Neural progenitor cell (in vitro differentiated cells): ENCODE data around the gene LGALSL. TPM values are rescaled to one million over a fixed set of nuclear protein-coding genes. Genes with fewer than 3 reads are reported as not detected.

Experiments used
- DNase-seq: peaks from one replicate; pipeline ENCODE4 v3.0.0-alpha.2; 2016; ENCODE audit warnings: low spot score
- H2AFZ ChIP-seq: fragments of 200-600 bp; sonication (generic); replicated peaks from 2 replicates; pipeline ENCODE4 v1.6.1; 2016; ENCODE audit warnings: antibody characterized with exemption
- H3F3A ChIP-seq: fragments of 200-600 bp; sonication (generic); 2 replicates; pipeline ENCODE4 v1.6.1; 2016; ENCODE audit warnings: antibody characterized with exemption, low read depth
- H3K27ac ChIP-seq: fragments of 200-600 bp; sonication (generic); 2 replicates; pipeline ENCODE4 v1.5.1; 2016; ENCODE audit warnings: mild to moderate bottlenecking
- H3K27me3 ChIP-seq: fragments of 200-600 bp; sonication (generic); 2 replicates; pipeline ENCODE4 v1.6.1; 2016; ENCODE audit warnings: mild to moderate bottlenecking, moderate library complexity
- H3K36me3 ChIP-seq: fragments of 200-600 bp; sonication (generic); 2 replicates; pipeline ENCODE4 v1.5.1; 2016
- H3K4me1 ChIP-seq: fragments of 200-600 bp; sonication (generic); 2 replicates; pipeline ENCODE4 v1.6.1; 2016; ENCODE audit warnings: mixed run types
- H3K4me2 ChIP-seq: fragments of 200-600 bp; sonication (generic); 2 replicates; pipeline ENCODE4 v1.6.1; 2016
- H3K4me3 ChIP-seq: fragments of 200-600 bp; sonication (generic); 2 replicates; pipeline ENCODE4 v1.5.1; 2016
- H3K79me2 ChIP-seq: fragments of 200-600 bp; sonication (generic); 2 replicates; pipeline ENCODE4 v1.6.1; 2016; ENCODE audit warnings: low read depth
- H3K9ac ChIP-seq: fragments of 200-600 bp; sonication (generic); 2 replicates; pipeline ENCODE4 v1.6.1; 2016
- H3K9me3 ChIP-seq: fragments of 200-600 bp; sonication (generic); 2 replicates; pipeline ENCODE4 v1.5.1; 2016; ENCODE audit warnings: low read depth
- H4K20me1 ChIP-seq: fragments of 200-600 bp; sonication (generic); 2 replicates; pipeline ENCODE4 v1.6.1; 2016; ENCODE audit warnings: low read depth
- H3K27ac Mint-ChIP-seq: 3 replicates; pipeline ENCODE4 v1.8.0; 2021; ENCODE audit warnings: mixed read lengths
- H3K27me3 Mint-ChIP-seq: 2 replicates; pipeline ENCODE4 v1.8.0; 2022; ENCODE audit warnings: low read depth, mild to moderate bottlenecking, inconsistent platforms, moderate library complexity, mixed read lengths; ENCODE audit not compliant: insufficient read depth
- H3K36me3 Mint-ChIP-seq: 3 replicates; pipeline ENCODE4 v1.8.0; 2021; ENCODE audit warnings: mixed read lengths
- H3K4me1 Mint-ChIP-seq: 3 replicates; pipeline ENCODE4 v1.8.0; 2021; ENCODE audit warnings: mixed read lengths
- H3K4me3 Mint-ChIP-seq: 3 replicates; pipeline ENCODE4 v1.8.0; 2021; ENCODE audit warnings: mild to moderate bottlenecking, moderate library complexity, mixed read lengths
- H3K9me3 Mint-ChIP-seq: 3 replicates; pipeline ENCODE4 v1.8.0; 2020; ENCODE audit warnings: mixed read lengths
- EZH2 ChIP-seq: fragments of 200-600 bp; sonication (generic); IDR thresholded peaks from 2 replicates; pipeline ENCODE4 v1.6.1; 2017; ENCODE audit warnings: antibody characterized with exemption, mild to moderate bottlenecking, moderate library complexity
- EZH2phosphoT487 ChIP-seq: fragments of 200-600 bp; sonication (generic); IDR thresholded peaks from 2 replicates; pipeline ENCODE4 v1.6.1; 2017; ENCODE audit warnings: antibody characterized with exemption
- total RNA-seq: library from RNA; depleted of rRNA; stranded (reverse); fragments of >200 nt; gene quantifications from 2 replicates; pipeline ENCODE4 v1.2.3, GENCODE V29; 2015; ENCODE audit warnings: low replicate concordance
- TF ChIP-seq, protein P1 (sequence below): fragments of 200-600 bp; sonication (generic); IDR thresholded peaks from 2 replicates; pipeline ENCODE4 v1.5.1; 2017; ENCODE audit warnings: antibody characterized with exemption, mild to moderate bottlenecking

LGALSL gene
- total RNA-seq, 1 donor from 2014 or later, result 31.1 TPM

DNA sequence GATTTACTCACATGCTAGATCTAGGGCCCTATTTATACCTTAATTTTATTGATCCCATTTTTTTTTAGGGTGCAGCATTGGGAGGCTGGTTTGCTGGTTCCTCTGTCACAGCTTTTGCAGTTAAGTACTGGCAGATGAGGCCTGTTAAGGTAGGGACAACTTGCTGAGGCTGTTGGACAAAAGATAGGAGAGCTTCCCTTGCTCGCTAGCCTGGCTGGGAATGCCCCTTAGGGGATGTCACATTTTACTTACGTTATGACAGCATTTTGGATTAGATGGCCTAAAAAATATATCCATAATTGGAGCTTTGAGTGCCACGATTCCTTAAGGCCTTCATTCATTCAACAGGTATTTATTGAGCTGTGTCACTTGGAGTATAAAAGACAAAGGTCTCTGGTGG, 8.2 kb downstream of the LGALSL start:
- no peak for DNase-seq
- Histone ChIP-seq H3K4me1 (peaks cover 17% of the 10 kb centered on the region), H3K27me3 (no peaks in the 10 kb centered on the region), H3K36me3 (peaks cover 9% of the 10 kb centered on the region), H4K20me1 (no peaks in the 10 kb centered on the region), H3K4me2 (no peak overlapping the region), H2AFZ (no peak overlapping the region), H3K27ac (no peak overlapping the region), H3K9me3 (no peaks in the 10 kb centered on the region), H3F3A (no peaks in the 10 kb centered on the region), H3K79me2 (no peaks in the 10 kb centered on the region), H3K9ac (no peak overlapping the region), H3K4me3 (no peak overlapping the region)
- Mint-ChIP-seq H3K27ac (no peak overlapping the region), H3K4me1 (peaks cover 4% of the 10 kb centered on the region), H3K4me3 (no peak overlapping the region), H3K36me3 (peaks cover 15% of the 10 kb centered on the region), H3K27me3 (no peaks in the 10 kb centered on the region), H3K9me3 (no peaks in the 10 kb centered on the region)
- TF ChIP-seq EZH2phosphoT487 (no peak), EZH2 (no peak)
- TF ChIP-seq, protein P1, sequence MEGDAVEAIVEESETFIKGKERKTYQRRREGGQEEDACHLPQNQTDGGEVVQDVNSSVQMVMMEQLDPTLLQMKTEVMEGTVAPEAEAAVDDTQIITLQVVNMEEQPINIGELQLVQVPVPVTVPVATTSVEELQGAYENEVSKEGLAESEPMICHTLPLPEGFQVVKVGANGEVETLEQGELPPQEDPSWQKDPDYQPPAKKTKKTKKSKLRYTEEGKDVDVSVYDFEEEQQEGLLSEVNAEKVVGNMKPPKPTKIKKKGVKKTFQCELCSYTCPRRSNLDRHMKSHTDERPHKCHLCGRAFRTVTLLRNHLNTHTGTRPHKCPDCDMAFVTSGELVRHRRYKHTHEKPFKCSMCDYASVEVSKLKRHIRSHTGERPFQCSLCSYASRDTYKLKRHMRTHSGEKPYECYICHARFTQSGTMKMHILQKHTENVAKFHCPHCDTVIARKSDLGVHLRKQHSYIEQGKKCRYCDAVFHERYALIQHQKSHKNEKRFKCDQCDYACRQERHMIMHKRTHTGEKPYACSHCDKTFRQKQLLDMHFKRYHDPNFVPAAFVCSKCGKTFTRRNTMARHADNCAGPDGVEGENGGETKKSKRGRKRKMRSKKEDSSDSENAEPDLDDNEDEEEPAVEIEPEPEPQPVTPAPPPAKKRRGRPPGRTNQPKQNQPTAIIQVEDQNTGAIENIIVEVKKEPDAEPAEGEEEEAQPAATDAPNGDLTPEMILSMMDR, result no peak

GRCh38 chr2:64462940-64463700, 9.2 kb downstream of the LGALSL start:
- H3K4me3 Mint-ChIP-seq, result no peak overlapping the region
- no peaks in the 10 kb centered on the region for H3K9me3 Mint-ChIP-seq
- peaks cover 6% of the 10 kb centered on the region for H3K4me1 Mint-ChIP-seq
- no peak for TF ChIP-seq EZH2
- TF ChIP-seq, protein P1, result no peak
- TF ChIP-seq EZH2phosphoT487, result no peak
- no peaks in the 10 kb centered on the region for H3K27me3 Mint-ChIP-seq
- DNase-seq, result no peak
- Histone ChIP-seq H3K36me3 (peaks cover 9% of the 10 kb centered on the region), H3K4me2 (no peak overlapping the region), H3F3A (no peaks in the 10 kb centered on the region), H3K9ac (no peak overlapping the region), H3K4me3 (no peak overlapping the region), H3K27me3 (no peaks in the 10 kb centered on the region), H4K20me1 (no peaks in the 10 kb centered on the region), H2AFZ (peak overlapping the region; percentile 50), H3K79me2 (no peaks in the 10 kb centered on the region), H3K27ac (no peak overlapping the region), H3K9me3 (no peaks in the 10 kb centered on the region), H3K4me1 (peaks cover 17% of the 10 kb centered on the region)
- no peak overlapping the region for H3K27ac Mint-ChIP-seq
- peaks cover 9% of the 10 kb centered on the region for H3K36me3 Mint-ChIP-seq

DNA sequence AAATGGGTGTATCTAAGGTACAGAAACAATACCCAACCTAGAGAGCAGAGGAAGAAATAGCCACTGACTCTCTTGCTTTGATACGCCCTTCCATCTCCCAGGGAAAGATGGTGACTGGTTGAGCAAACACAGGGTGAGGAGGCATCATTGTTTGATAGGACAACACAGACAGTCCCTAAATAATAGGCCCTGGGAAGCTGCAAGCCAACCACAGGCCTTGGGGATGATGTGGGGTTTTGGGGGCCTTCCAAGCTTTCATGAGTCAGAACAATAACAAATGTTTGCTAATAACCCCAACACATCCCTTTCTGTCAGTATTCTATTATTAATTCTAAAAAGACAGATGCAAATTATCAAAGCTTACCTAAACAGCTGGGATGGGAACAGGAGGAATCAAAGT, 9.8 kb downstream of the LGALSL start:
- Histone ChIP-seq H3K9ac (no peak overlapping the region), H4K20me1 (no peaks in the 10 kb centered on the region), H3K27me3 (no peaks in the 10 kb centered on the region), H3F3A (no peaks in the 10 kb centered on the region), H3K27ac (no peak overlapping the region), H3K36me3 (peaks cover 3% of the 10 kb centered on the region), H3K4me1 (peaks cover 17% of the 10 kb centered on the region), H3K9me3 (no peaks in the 10 kb centered on the region), H3K79me2 (no peaks in the 10 kb centered on the region), H3K4me2 (no peak overlapping the region), H3K4me3 (no peak overlapping the region), H2AFZ (peak overlapping the region; percentile 50)
- Mint-ChIP-seq H3K27me3 (no peaks in the 10 kb centered on the region), H3K36me3 (peaks cover 6% of the 10 kb centered on the region), H3K4me3 (no peak overlapping the region), H3K4me1 (peaks cover 6% of the 10 kb centered on the region), H3K27ac (no peak overlapping the region), H3K9me3 (no peaks in the 10 kb centered on the region)
- TF ChIP-seq EZH2phosphoT487, result no peak
- TF ChIP-seq, protein P1, result no peak
- TF ChIP-seq EZH2, result no peak
- no peak for DNase-seq
